Measurements from ENCODE around the gene FOXRED2.

DNA sequence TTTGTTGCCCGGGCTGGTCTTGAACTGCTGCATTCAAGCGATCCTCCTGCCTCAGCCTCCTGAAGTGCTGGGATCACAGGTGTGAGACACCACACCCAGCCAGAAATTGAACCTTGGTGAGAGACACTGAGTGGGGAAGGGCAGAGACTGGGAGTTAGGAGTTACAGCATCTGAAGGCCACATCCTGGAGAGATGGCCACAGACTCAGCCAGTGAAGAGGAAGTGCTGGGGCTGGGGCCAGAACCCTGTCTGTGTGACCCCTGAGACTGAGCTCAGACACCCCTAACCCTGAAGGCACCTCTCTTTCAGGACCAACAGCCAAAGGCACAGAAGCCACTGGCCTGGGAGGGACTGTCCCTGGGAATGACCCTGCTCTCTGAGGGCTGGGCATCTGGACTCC lies 59.2 kb downstream of the FOXRED2 start:
- TF ChIP-seq, protein P1, sequence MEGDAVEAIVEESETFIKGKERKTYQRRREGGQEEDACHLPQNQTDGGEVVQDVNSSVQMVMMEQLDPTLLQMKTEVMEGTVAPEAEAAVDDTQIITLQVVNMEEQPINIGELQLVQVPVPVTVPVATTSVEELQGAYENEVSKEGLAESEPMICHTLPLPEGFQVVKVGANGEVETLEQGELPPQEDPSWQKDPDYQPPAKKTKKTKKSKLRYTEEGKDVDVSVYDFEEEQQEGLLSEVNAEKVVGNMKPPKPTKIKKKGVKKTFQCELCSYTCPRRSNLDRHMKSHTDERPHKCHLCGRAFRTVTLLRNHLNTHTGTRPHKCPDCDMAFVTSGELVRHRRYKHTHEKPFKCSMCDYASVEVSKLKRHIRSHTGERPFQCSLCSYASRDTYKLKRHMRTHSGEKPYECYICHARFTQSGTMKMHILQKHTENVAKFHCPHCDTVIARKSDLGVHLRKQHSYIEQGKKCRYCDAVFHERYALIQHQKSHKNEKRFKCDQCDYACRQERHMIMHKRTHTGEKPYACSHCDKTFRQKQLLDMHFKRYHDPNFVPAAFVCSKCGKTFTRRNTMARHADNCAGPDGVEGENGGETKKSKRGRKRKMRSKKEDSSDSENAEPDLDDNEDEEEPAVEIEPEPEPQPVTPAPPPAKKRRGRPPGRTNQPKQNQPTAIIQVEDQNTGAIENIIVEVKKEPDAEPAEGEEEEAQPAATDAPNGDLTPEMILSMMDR (IDR thresholded peaks at IDR 0.05; ENCODE audit: insufficient read depth, low read length, poor library complexity, severe bottlenecking): no peak
- no peak for TF ChIP-seq EZH2phosphoT487 (conservative IDR thresholded peaks at IDR 0.05; ENCODE audit: low read length)

Measured in SU-DHL-6 (cell line).